ENCODE data around the gene LPCAT1. TPM values are rescaled to one million over a fixed set of nuclear protein-coding genes. Genes with fewer than 3 reads are reported as not detected.
"Not testable (repeated sequence)": the region's sequence is repeated elsewhere in the genome, so short reads cannot be mapped to it uniquely, and the experiment has no call there.

LPCAT1 gene
- total and polyA plus RNA-seq, 2 donors (not counting 3 experiments of a cell fraction or from before 2014, with no cell fraction given): 28.9 to 57.2 TPM

- DNase-seq (ENCODE audit: low read depth, low spot score): no peak
- POLR2A ChIA-PET: no interaction called here
- Histone ChIP-seq H3K4me3 (replicated peaks in 1 of 3; ENCODE audit: insufficient read depth in 1 of 3, low read depth in 1 of 3, low read length in 3 of 3) (no peak overlapping the region), H3K27me3 (ENCODE audit: control insufficient read depth in 2 of 2, insufficient read depth in 2 of 2, low read length in 2 of 2) (no peaks in the 10 kb centered on the region), H3K9me1 (replicated peaks; ENCODE audit: control insufficient read depth, extremely low read depth, insufficient read depth, low read length) (no peaks in the 10 kb centered on the region), H3K27ac (ENCODE audit: insufficient read depth, low read depth, low read length) (no peak overlapping the region), H3K79me2 (ENCODE audit: control insufficient read depth, insufficient read depth, low read length) (peaks cover 89% of the 10 kb centered on the region), H3K9me3 (replicated peaks; ENCODE audit: control insufficient read depth, insufficient read depth, low read length) (no peaks in the 10 kb centered on the region), H3K9ac (replicated peaks; ENCODE audit: extremely low read depth, insufficient read depth, low read length) (no peak overlapping the region), H3K4me2 (ENCODE audit: insufficient read depth, low read length) (no peak overlapping the region), H2AFZ (ENCODE audit: low read depth, low read length) (no peak overlapping the region), H4K20me1 (replicated peaks; ENCODE audit: control insufficient read depth, extremely low read depth, insufficient read depth, low read length) (no peaks in the 10 kb centered on the region), H3K36me3 (ENCODE audit: control insufficient read depth in 2 of 2, extremely low read depth in 1 of 2, insufficient read depth in 2 of 2, low read length in 2 of 2) (peaks cover 6 to 26% of the 10 kb centered on the region in 2 experiments), H3K4me1 (ENCODE audit: control insufficient read depth, extremely low read depth, insufficient read depth, low read length) (no peaks in the 10 kb centered on the region)
- no TSS peak for BruUV-seq (replicated peaks)
- dilution Hi-C loops (cut with MboI; ENCODE audit: extremely low pct_ligation_motif_present, low sequenced_read_pairs) (no loop called here), intact Hi-C loops (cut with micrococcal nuclease) (no loop called here)
- CTCF ChIA-PET: no interaction called here
- no peak for FAIRE-seq
- TF ChIP-seq JUN (IDR thresholded peaks at IDR 0.05; ENCODE audit: borderline replicate concordance, insufficient read depth, insufficient read length, low read depth): no peak
- no peak for TF ChIP-seq FOS (IDR thresholded peaks at IDR 0.05; ENCODE audit: borderline replicate concordance, insufficient read depth, low read length)
- TF ChIP-seq, protein P1, sequence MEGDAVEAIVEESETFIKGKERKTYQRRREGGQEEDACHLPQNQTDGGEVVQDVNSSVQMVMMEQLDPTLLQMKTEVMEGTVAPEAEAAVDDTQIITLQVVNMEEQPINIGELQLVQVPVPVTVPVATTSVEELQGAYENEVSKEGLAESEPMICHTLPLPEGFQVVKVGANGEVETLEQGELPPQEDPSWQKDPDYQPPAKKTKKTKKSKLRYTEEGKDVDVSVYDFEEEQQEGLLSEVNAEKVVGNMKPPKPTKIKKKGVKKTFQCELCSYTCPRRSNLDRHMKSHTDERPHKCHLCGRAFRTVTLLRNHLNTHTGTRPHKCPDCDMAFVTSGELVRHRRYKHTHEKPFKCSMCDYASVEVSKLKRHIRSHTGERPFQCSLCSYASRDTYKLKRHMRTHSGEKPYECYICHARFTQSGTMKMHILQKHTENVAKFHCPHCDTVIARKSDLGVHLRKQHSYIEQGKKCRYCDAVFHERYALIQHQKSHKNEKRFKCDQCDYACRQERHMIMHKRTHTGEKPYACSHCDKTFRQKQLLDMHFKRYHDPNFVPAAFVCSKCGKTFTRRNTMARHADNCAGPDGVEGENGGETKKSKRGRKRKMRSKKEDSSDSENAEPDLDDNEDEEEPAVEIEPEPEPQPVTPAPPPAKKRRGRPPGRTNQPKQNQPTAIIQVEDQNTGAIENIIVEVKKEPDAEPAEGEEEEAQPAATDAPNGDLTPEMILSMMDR (IDR thresholded peaks at IDR 0.05; ENCODE audit: extremely low read depth in 1 of 2, insufficient read depth in 1 of 2, low read depth in 1 of 2, low read length in 2 of 2): no peak
- TF ChIP-seq MAX (IDR thresholded peaks at IDR 0.05; ENCODE audit: insufficient read depth, insufficient read length): no peak
- no peak for TF ChIP-seq EZH2 (IDR thresholded peaks at IDR 0.05; ENCODE audit: borderline replicate concordance, low read depth, low read length, severe bottlenecking)
- TF ChIP-seq MYC (IDR thresholded peaks at IDR 0.05; ENCODE audit: low read depth, low read length): no peak
- TF ChIP-seq GATA2 (IDR thresholded peaks at IDR 0.05; ENCODE audit: insufficient read depth, insufficient read length, low read depth, low read length): no peak
Observed at GRCh38 chr5:1515311-1515920, 8.3 kb downstream of the LPCAT1 start.

- H3K27ac ChIP-seq (ENCODE audit: insufficient read depth, low read depth, low read length); dilution Hi-C loops (cut with MboI; ENCODE audit: extremely low pct_ligation_motif_present, low sequenced_read_pairs); DNase-seq (ENCODE audit: low read depth, low spot score); H3K9me3 ChIP-seq (replicated peaks; ENCODE audit: control insufficient read depth, insufficient read depth, low read length); CTCF ChIA-PET; H3K4me2 ChIP-seq (ENCODE audit: insufficient read depth, low read length); H3K9ac ChIP-seq (replicated peaks; ENCODE audit: extremely low read depth, insufficient read depth, low read length); POLR2A ChIA-PET; H3K4me3 ChIP-seq (replicated peaks in 1 of 3; ENCODE audit: insufficient read depth in 1 of 3, low read depth in 1 of 3, low read length in 3 of 3); H3K27me3 ChIP-seq (ENCODE audit: control insufficient read depth in 2 of 2, insufficient read depth in 2 of 2, low read length in 2 of 2); H3K9me1 ChIP-seq (replicated peaks; ENCODE audit: control insufficient read depth, extremely low read depth, insufficient read depth, low read length); intact Hi-C loops (cut with micrococcal nuclease); H2AFZ ChIP-seq (ENCODE audit: low read depth, low read length); FAIRE-seq; H3K4me1 ChIP-seq (ENCODE audit: control insufficient read depth, extremely low read depth, insufficient read depth, low read length); BruUV-seq (replicated peaks); H4K20me1 ChIP-seq (replicated peaks; ENCODE audit: control insufficient read depth, extremely low read depth, insufficient read depth, low read length): not testable (repeated sequence)
- Histone ChIP-seq H3K36me3 (ENCODE audit: control insufficient read depth in 2 of 2, extremely low read depth in 1 of 2, insufficient read depth in 2 of 2, low read length in 2 of 2) (peaks cover 4 to 27% of the 10 kb centered on the region in 2 experiments), H3K79me2 (ENCODE audit: control insufficient read depth, insufficient read depth, low read length) (peaks cover 86% of the 10 kb centered on the region)
Observed at GRCh38 chr5:1514819-1515310, 8.9 kb downstream of the LPCAT1 start.
